Central memory CD8-positive, alpha-beta T cell (primary cell): ENCODE data around the gene SLC51B.
"Not testable (repeated sequence)": the region's sequence is repeated elsewhere in the genome, so short reads cannot be mapped to it uniquely, and the experiment has no call there.

Source experiments
- ATAC-seq: fragments of 150-1000 bp; cut with Tn5 transposase; replicated peaks from 2 replicates; pipeline ENCODE4 v1.10.0; 2022; ENCODE audit warnings: mild to moderate bottlenecking, moderate FRiP score, moderate number of reproducible peaks; ENCODE audit not compliant: poor library complexity, severe bottlenecking; ENCODE audit errors: extremely low read depth
- DNase-seq, 2 donors: peaks; one replicate each; pipeline ENCODE4 v3.0.0; 2021; ENCODE audit warnings: low spot score in 2 of 2
- H3K27ac Mint-ChIP-seq: one replicate; pipeline ENCODE4 v1.8.0; 2022; ENCODE audit warnings: low read depth, mild to moderate bottlenecking, moderate library complexity, mixed read lengths
- H3K27me3 Mint-ChIP-seq: one replicate; pipeline ENCODE4 v1.8.0; 2022; ENCODE audit warnings: mixed read lengths
- H3K36me3 Mint-ChIP-seq: one replicate; pipeline ENCODE4 v1.8.0; 2022; ENCODE audit warnings: mild to moderate bottlenecking, moderate library complexity, mixed read lengths; ENCODE audit not compliant: insufficient read depth
- H3K4me1 Mint-ChIP-seq: one replicate; pipeline ENCODE4 v1.8.0; 2022; ENCODE audit warnings: mixed read lengths
- H3K4me3 Mint-ChIP-seq: one replicate; pipeline ENCODE4 v1.8.0; 2022; ENCODE audit warnings: mild to moderate bottlenecking, moderate library complexity, mixed read lengths
- H3K9me3 Mint-ChIP-seq: one replicate; pipeline ENCODE4 v1.8.0; 2022; ENCODE audit warnings: mixed read lengths

The SLC51B gene

DNA sequence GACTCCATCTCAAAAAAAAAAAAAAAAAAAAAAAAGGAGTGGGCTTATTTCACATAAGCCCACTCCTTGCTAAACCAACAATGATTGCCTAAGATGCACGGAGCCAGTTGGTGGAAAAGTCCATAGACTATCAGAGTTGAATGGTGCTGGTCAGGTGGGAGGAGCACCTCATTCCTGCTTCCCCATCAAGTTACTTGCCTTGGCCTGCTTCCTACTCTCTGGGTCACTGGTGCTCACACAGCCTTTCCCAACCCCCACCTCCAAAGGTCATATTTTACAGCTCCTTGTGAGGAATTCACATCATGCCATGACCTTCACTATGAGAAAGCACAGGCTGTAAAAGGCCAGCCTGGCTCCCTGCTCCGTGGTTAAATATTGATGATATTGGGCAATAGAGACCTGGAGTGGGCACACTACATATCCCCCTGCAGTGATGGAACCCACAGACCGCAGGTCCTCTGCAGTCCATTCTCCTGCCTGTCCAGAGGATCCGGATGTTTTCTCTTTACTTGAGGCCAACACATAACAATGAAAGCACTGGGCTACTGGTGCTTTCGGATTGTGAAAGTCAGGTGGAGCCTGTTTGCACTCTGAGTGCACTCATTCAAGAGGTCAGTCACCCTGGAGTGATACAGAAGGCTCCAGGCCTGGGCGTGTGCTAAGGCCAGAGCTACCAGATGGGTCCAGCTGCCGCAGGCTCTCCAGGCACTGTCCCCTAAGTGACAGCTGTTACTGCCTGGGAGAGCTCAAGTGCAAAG lies at the start of gene SLC51B:
TSS of gene SLC51B (plus strand) at position 664 of the 758 bp plus-strand sequence. CDS start 4,618 bp downstream, outside the sequence.
- Mint-ChIP-seq H3K27me3 (peaks cover 6% of the 10 kb centered on the region), H3K9me3 (no peaks in the 10 kb centered on the region), H3K27ac (no peak within 1 kb of the TSS), H3K4me1 (peaks cover 8% of the 10 kb centered on the region), H3K36me3 (peaks cover 2% of the 10 kb centered on the region), H3K4me3 (no peak within 1 kb of the TSS)
- DNase-seq (no peak), ATAC-seq (no peak)

DNA sequence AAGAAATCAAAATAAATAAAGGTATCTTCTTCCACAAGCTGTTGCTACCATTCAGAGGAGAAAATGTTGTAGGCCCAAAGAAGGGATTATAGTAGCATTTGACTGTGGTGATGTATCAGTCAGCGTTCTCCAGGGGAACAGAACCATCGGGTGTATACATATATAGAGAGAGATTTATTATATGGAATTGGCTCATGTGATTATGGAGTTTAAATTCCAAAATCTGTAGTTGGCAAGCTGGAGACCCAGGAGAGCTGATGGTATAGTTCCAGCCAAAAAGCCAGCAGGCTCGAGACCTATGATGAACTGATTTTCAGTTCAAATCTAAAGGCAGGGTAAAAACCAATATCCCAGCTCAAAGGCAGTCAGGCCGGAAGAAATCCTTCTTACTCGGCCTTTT lies 48.1 kb upstream of the SLC51B start:
- no peaks in the 10 kb centered on the region for H3K4me1 Mint-ChIP-seq
- ATAC-seq (no peak), DNase-seq (no peak)
- no peaks in the 10 kb centered on the region for H3K9me3 Mint-ChIP-seq
- H3K27ac Mint-ChIP-seq: no peak overlapping the region
- H3K36me3 Mint-ChIP-seq: peaks cover 3% of the 10 kb centered on the region
- no peak overlapping the region for H3K4me3 Mint-ChIP-seq
- H3K27me3 Mint-ChIP-seq: no peaks in the 10 kb centered on the region

DNA sequence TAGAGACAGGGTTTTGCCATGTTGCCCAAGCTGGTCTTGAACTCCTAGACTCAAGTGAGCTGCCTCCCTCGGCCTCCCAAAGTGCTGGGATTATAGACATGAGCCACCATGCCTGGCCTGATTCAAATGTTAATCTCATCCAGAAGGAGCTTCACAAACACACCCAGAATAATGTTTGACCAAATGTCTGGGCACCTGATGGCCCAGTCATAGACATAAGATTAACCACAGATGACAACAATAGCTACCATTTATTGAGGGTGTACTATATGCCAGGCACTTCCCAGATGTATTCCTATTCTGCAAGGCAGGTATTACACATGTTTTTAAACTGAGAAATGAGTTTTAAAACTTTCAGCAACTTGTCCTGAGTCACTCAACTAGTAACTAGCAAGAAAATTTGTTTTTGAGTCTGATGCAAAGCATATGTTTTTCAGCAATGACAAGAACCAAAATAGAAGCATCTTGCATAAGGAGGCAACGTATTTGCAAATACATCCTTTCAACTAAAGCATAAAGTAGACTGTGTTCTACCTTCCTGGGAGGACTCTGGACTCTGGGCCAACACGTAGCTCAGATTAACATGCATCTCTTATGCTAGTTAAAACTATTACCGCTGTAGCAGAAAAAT lies 47.3 kb upstream of the SLC51B start:
- Mint-ChIP-seq H3K27me3 (no peaks in the 10 kb centered on the region), H3K27ac (no peak overlapping the region), H3K9me3 (no peaks in the 10 kb centered on the region), H3K4me1 (no peaks in the 10 kb centered on the region), H3K36me3 (peaks cover 7% of the 10 kb centered on the region), H3K4me3 (no peak overlapping the region)
- ATAC-seq: no peak
- DNase-seq: no peak

DNA sequence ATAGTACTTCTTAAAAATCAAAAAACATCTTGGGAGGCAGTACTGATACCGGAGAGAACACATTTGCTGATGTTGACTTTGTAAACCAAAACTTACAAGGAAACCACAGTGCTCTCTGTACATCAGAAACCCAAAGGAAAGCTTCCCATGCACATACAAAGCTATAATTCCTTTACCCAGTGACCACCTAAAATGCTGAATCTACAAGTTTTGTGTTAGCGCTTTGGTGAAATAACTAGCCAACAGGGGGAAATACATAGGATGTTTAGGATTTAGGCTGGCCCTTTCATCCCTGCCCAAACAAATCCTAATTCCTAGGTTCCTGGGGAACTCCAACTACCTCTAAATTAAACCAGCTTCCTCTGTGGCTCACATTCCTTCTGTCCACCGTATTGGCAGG lies 40.2 kb upstream of the SLC51B start:
- no peak overlapping the region for H3K27ac Mint-ChIP-seq
- H3K9me3 Mint-ChIP-seq: no peaks in the 10 kb centered on the region
- no peaks in the 10 kb centered on the region for H3K4me1 Mint-ChIP-seq
- H3K27me3 Mint-ChIP-seq: no peaks in the 10 kb centered on the region
- ATAC-seq (no peak), DNase-seq (no peak)
- H3K4me3 Mint-ChIP-seq: no peak overlapping the region
- H3K36me3 Mint-ChIP-seq: peaks cover 21% of the 10 kb centered on the region

DNA sequence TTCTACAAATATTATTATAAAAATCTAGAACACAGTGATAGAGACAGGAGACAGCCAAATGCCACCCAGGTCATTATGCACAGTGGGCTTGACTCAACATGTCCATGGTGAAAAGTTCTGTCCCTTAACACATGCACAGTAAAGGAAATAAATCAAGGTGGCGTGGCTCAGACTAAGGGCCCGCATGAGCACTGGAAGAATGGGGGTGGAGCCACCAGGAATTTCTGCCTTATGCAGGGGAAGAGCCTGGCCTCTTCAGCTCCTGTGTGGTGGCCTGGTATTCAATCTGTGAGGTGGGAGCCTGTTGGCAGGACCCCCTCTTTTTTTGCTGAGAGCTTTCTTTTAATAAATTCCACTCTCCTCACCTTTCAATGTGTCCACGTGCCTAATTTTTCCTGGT lies 38.3 kb upstream of the SLC51B start:
- DNase-seq (no peak), ATAC-seq (no peak)
- H3K9me3 Mint-ChIP-seq: no peaks in the 10 kb centered on the region
- H3K36me3 Mint-ChIP-seq: peaks cover 20% of the 10 kb centered on the region
- no peaks in the 10 kb centered on the region for H3K27me3 Mint-ChIP-seq
- no peaks in the 10 kb centered on the region for H3K4me1 Mint-ChIP-seq
- no peak overlapping the region for H3K27ac Mint-ChIP-seq
- H3K4me3 Mint-ChIP-seq: no peak overlapping the region

DNA sequence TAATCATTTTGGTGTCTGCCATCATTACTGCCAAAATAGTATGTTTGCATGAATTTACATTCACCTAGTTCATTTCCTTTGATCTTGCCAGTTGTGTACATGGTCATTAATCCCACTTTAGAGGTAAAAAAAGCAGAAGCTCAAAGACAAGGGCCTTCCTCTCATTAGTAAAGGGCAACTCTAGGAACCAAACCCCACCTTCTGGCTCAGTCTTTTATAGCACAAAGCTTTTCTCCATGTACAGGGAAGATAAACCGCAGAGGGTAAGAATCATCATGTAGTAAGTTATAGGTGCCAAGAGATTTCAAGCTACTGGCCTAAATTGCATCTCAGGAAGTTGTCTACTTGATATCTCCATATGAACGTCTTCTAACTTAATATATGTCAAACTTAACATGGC lies 36.2 kb upstream of the SLC51B start:
- ATAC-seq: no peak
- DNase-seq: no peak
- H3K27ac Mint-ChIP-seq: no peak overlapping the region

DNA sequence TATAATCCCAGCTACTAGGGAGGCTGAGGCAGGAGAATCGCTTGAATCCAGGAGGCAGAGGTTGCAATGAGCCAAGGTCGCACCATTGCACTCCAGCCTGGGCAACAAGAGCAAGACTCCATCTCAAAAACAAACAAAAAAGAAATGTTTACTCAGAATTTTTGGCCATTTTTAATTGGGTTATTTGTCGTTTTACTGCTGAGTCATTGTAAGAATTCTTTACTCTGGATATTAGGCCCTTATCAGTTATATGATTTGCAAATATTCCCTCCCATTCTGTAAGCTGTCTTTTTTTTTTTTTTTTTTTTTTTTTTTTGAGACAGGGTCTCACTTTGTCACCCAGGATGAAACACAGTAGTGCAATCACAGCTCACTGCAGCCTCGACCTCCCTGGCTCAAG lies 34.0 kb upstream of the SLC51B start:
- H3K36me3 Mint-ChIP-seq: peaks cover 27% of the 10 kb centered on the region
- not testable (repeated sequence) for H3K27ac Mint-ChIP-seq, H3K4me1 Mint-ChIP-seq, DNase-seq, H3K9me3 Mint-ChIP-seq, ATAC-seq, H3K27me3 Mint-ChIP-seq, H3K4me3 Mint-ChIP-seq

More for the DNA sequence above, 36.2 kb upstream of the SLC51B start:
- H3K36me3 Mint-ChIP-seq: peaks cover 22% of the 10 kb centered on the region
- H3K9me3 Mint-ChIP-seq: peaks cover 5% of the 10 kb centered on the region
- H3K27me3 Mint-ChIP-seq: no peaks in the 10 kb centered on the region
- H3K4me1 Mint-ChIP-seq: no peaks in the 10 kb centered on the region
- H3K4me3 Mint-ChIP-seq: no peak overlapping the region

DNA sequence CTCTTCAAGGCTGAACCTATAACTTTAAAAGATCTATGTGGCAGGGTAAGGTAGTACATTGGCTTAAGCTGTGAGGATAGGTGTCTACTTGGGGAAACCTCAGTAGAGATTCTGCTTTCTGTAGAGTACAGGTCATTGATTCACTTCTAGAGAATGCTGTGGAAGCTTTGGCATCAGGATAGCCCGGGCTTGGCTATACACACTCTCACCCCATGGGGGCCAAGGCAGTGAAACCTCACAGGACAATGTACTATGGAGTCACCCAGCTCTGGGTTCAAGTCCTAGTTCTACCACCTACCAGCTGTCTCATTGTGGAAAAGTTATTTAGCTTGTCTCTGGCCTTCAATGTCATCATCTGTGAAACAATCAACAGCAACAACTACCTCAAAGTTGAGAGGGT lies 24.8 kb upstream of the SLC51B start:
- no peaks in the 10 kb centered on the region for H3K27me3 Mint-ChIP-seq
- H3K4me1 Mint-ChIP-seq: no peaks in the 10 kb centered on the region
- DNase-seq (no peak), ATAC-seq (no peak)
- no peaks in the 10 kb centered on the region for H3K9me3 Mint-ChIP-seq
- H3K36me3 Mint-ChIP-seq: peaks cover 56% of the 10 kb centered on the region
- no peak overlapping the region for H3K27ac Mint-ChIP-seq
- H3K4me3 Mint-ChIP-seq: no peak overlapping the region

DNA sequence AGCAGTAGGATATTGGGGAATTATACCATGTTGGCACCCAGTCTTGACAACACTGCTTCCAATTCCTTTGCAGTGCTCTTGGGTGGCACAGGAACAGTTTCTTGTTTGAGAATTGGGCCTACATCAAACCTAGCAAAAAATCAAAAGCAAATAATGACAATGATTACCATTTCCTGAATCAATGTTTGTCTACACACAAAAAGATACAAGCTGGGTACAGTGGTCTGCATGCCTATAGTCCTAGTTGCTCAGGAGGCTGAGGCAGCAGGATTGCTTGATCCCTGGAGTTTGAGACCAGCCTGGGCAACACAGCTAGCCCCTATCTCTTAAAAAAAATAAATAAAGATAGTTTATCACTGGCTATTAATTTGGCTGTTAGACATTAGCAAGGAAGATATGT lies 23.7 kb upstream of the SLC51B start:
- H3K4me1 Mint-ChIP-seq: no peaks in the 10 kb centered on the region
- H3K27me3 Mint-ChIP-seq: no peaks in the 10 kb centered on the region
- DNase-seq (no peak), ATAC-seq (no peak)
- H3K36me3 Mint-ChIP-seq: peaks cover 54% of the 10 kb centered on the region
- no peak overlapping the region for H3K4me3 Mint-ChIP-seq
- no peak overlapping the region for H3K27ac Mint-ChIP-seq
- no peaks in the 10 kb centered on the region for H3K9me3 Mint-ChIP-seq

DNA sequence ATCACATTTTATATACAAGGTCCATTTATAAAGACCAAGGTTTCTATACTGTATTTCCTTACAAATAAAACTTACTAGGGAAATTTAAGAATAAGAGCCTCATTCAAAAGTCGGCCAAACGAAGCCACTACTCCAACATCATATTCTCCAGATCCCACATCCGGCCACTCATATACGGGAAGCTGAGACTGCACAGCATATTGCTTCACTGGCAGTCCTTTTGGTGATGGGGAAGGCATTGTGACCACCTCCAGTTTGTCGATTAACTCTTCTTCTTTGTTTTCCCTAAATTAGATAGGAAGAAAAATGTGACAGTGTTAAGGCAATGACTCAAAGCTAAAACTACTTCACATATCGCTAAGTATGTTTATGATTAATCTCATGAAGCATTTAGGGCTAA lies 18.4 kb upstream of the SLC51B start:
- no peak overlapping the region for H3K4me3 Mint-ChIP-seq
- H3K36me3 Mint-ChIP-seq: peaks cover 25% of the 10 kb centered on the region
- peaks cover 18% of the 10 kb centered on the region for H3K4me1 Mint-ChIP-seq
- H3K27me3 Mint-ChIP-seq: peaks cover 4% of the 10 kb centered on the region
- ATAC-seq: no peak
- H3K27ac Mint-ChIP-seq: no peak overlapping the region
- DNase-seq: no peak
- H3K9me3 Mint-ChIP-seq: no peaks in the 10 kb centered on the region

DNA sequence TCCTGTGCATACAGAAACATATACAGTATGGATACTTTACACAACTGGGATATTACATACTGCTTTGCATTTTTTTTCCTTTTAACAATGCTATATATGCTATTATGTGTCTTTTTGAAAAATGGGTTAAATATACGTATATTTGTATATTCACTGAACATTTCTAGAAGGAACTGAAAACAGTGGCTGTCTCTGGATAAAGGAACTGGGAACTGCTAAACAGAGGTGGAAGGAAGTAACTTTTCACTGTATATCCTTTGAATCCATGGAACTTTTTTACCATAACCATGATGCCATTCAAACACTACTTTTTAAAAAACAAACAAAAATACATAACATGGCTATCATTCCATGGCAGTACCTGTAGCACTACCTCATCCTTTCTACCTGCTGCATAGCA lies 17.6 kb upstream of the SLC51B start:
- ATAC-seq: no peak
- DNase-seq: no peak
- no peak overlapping the region for H3K27ac Mint-ChIP-seq
- H3K36me3 Mint-ChIP-seq: peaks cover 23% of the 10 kb centered on the region
- H3K27me3 Mint-ChIP-seq: peaks cover 12% of the 10 kb centered on the region
- H3K4me3 Mint-ChIP-seq: peak overlapping the region; percentile 87
- peaks cover 18% of the 10 kb centered on the region for H3K4me1 Mint-ChIP-seq
- no peaks in the 10 kb centered on the region for H3K9me3 Mint-ChIP-seq

DNA sequence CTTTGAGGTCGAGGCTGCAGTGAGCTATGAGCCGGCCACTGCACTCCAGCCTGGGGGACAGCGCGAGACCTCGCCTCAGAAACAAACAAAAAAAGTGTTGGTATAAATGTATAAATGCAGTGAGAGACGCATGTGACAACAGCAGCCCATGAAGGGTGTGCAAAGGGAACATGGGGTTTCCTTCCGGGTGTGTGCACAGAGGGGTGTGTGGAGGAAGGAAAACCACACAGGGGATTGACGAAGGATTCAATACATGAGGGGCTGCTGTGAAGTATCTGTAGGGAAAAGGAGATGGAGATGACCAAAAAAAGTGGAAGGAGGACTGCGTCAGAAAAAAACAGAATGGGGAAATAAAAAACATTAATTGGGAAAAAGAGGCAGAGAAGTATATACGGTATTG lies 16.8 kb upstream of the SLC51B start:
- DNase-seq: no peak

More for the DNA sequence above, 16.8 kb upstream of the SLC51B start:
- no peak for ATAC-seq
- H3K9me3 Mint-ChIP-seq: no peaks in the 10 kb centered on the region
- H3K36me3 Mint-ChIP-seq: peaks cover 20% of the 10 kb centered on the region
- H3K27me3 Mint-ChIP-seq: peaks cover 19% of the 10 kb centered on the region
- peaks cover 22% of the 10 kb centered on the region for H3K4me1 Mint-ChIP-seq
- H3K4me3 Mint-ChIP-seq: peak overlapping the region; percentile 87
- peak overlapping the region; percentile 80 for H3K27ac Mint-ChIP-seq
